Measurements from ENCODE around the gene MYBPHL. TPM values are rescaled to one million over a fixed set of nuclear protein-coding genes. Genes with fewer than 3 reads are reported as not detected.
A peak's percentile ranks its signal among the peaks of the same experiment; 100 is the strongest.
"Not testable (repeated sequence)": the region's sequence is repeated elsewhere in the genome, so short reads cannot be mapped to it uniquely, and the experiment has no call there.

Gene MYBPHL
- total RNA-seq, 4 donors from 2014 or later, result not detected

GRCh38 chr1:109307274-109308021 is 637 bp upstream of the MYBPHL start:
- H3K4me1 ChIP-seq, result peaks cover 0 to 15% (median 0%) of the 10 kb centered on the region in 4 donors
- no peak for TF ChIP-seq POLR2A (IDR thresholded peaks at IDR 0.05)
- TF ChIP-seq, protein P1, sequence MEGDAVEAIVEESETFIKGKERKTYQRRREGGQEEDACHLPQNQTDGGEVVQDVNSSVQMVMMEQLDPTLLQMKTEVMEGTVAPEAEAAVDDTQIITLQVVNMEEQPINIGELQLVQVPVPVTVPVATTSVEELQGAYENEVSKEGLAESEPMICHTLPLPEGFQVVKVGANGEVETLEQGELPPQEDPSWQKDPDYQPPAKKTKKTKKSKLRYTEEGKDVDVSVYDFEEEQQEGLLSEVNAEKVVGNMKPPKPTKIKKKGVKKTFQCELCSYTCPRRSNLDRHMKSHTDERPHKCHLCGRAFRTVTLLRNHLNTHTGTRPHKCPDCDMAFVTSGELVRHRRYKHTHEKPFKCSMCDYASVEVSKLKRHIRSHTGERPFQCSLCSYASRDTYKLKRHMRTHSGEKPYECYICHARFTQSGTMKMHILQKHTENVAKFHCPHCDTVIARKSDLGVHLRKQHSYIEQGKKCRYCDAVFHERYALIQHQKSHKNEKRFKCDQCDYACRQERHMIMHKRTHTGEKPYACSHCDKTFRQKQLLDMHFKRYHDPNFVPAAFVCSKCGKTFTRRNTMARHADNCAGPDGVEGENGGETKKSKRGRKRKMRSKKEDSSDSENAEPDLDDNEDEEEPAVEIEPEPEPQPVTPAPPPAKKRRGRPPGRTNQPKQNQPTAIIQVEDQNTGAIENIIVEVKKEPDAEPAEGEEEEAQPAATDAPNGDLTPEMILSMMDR (IDR thresholded peaks at IDR 0.05), result no peak
- H3K27ac ChIP-seq, result peak overlapping the region in 1 of 4 donors; percentile 12
- peaks cover 0 to 12% (median 0%) of the 10 kb centered on the region in 3 donors for H3K36me3 ChIP-seq
- peak in 2 of 3 donors; percentile 65 to 70 for DNase-seq
- H3K4me3 ChIP-seq, result no peak overlapping the region
- no peaks in the 10 kb centered on the region for H3K9me3 ChIP-seq
- no peaks in the 10 kb centered on the region for H3K27me3 ChIP-seq

GRCh38 chr1:109305991-109306390 is 820 bp downstream of the MYBPHL start:
- not testable (repeated sequence) for H3K4me3 ChIP-seq, H3K36me3 ChIP-seq, H3K9me3 ChIP-seq, H3K27ac ChIP-seq, H3K27me3 ChIP-seq, DNase-seq
- H3K4me1 ChIP-seq, result peaks cover 0 to 15% (median 0%) of the 10 kb centered on the region in 4 donors

GRCh38 chr1:109304226-109304920 is 2.4 kb downstream of the MYBPHL start:
- Histone ChIP-seq H3K9me3 (no peaks in the 10 kb centered on the region), H3K27ac (no peak overlapping the region), H3K4me1 (peaks cover 0 to 18% (median 0%) of the 10 kb centered on the region in 4 donors), H3K27me3 (no peaks in the 10 kb centered on the region), H3K36me3 (no peaks in the 10 kb centered on the region), H3K4me3 (no peak overlapping the region)
- DNase-seq, result no peak
- TF ChIP-seq, protein P1 (IDR thresholded peaks at IDR 0.05), result no peak
- no peak for TF ChIP-seq POLR2A (IDR thresholded peaks at IDR 0.05)

DNA sequence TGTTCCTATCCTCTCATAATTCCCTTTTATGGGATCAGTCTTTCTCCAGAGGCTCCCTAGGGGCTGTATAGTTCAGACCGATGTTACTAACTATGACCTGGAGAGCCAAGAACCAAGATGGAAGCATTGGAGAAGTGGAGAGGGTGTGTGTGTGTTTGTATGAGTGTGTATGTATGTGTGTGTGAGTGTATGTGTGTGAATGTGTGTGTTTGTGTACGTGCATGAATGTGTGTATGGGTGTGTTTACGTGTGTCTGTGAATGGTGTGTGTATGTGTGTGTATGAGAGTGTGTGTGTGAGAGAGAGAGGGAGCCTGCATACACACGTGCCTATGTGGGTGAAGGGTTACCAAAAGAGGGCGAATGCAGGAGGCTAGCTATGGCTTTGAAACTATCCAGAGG is 4.9 kb downstream of the MYBPHL start:
- TF ChIP-seq POLR2A (IDR thresholded peaks at IDR 0.05), result no peak
- TF ChIP-seq, protein P1 (IDR thresholded peaks at IDR 0.05), result no peak
- Histone ChIP-seq H3K36me3 (no peaks in the 10 kb centered on the region), H3K27ac (no peak overlapping the region), H3K9me3 (no peaks in the 10 kb centered on the region), H3K4me1 (peaks cover 0 to 12% (median 0%) of the 10 kb centered on the region in 4 donors), H3K27me3 (no peaks in the 10 kb centered on the region), H3K4me3 (no peak overlapping the region)
- no peak for DNase-seq

GRCh38 chr1:109300650-109301151 is 6.1 kb downstream of the MYBPHL start:
- Histone ChIP-seq H3K4me3 (no peak overlapping the region), H3K36me3 (no peaks in the 10 kb centered on the region), H3K4me1 (peaks cover 0 to 8% (median 0%) of the 10 kb centered on the region in 4 donors), H3K9me3 (no peaks in the 10 kb centered on the region), H3K27ac (no peak overlapping the region), H3K27me3 (no peaks in the 10 kb centered on the region)
- TF ChIP-seq, protein P1 (IDR thresholded peaks at IDR 0.05), result no peak
- no peak for DNase-seq
